ENCODE results near the gene GPR132. TPM values are rescaled to one million over a fixed set of nuclear protein-coding genes. Genes with fewer than 3 reads are reported as not detected.
A peak's percentile ranks its signal among the peaks of the same experiment; 100 is the strongest.

GPR132 gene
- total and polyA plus RNA-seq, 10 of the 15 experiments (the other 5 are each of a cell fraction or from before 2014, with no cell fraction given) = 1.9 to 49.3 (median 20.4) TPM

DNA sequence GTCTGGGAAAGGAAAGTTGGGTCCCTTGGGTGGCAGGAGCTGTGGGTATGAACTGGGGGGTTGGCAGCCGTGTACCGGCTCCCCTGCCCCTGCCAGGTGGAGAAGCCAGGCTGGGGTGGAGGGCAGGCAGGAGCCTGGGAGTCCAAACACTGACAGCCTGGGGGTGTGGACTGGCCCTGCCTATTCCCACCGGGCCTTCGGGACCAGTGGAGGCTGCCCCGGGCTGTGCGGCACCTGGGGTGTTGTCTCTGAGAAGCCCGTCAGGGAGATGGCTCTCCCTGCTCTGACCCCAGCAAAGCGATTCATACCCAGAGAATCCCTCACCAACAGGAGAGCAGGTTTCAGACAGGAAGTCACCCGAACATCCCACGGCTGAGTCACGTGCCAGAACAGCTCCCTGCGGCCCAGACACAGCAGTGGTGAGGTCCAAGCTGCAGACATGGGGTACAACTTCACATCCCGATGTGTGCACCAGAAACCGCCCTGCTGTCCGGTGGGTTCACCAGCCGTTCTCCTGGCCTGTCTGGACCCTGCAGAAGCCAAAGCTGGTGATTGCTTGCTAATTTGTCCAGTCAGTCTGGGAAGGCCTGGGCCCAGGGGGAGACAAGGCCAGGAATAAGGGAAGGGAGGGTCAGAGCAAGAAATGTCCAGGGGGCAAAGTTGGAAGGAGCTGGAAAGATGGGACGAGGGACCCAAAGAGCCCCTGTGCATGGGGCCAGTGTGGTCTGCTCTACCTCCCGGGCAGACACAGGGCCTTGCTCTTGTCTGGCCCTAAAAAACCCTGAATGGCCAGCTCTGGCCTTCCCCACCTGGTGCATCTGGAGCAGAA, 2.1 kb upstream of the GPR132 start (continued):
- TF ChIP-seq, protein P1, sequence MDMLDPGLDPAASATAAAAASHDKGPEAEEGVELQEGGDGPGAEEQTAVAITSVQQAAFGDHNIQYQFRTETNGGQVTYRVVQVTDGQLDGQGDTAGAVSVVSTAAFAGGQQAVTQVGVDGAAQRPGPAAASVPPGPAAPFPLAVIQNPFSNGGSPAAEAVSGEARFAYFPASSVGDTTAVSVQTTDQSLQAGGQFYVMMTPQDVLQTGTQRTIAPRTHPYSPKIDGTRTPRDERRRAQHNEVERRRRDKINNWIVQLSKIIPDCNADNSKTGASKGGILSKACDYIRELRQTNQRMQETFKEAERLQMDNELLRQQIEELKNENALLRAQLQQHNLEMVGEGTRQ (IDR thresholded peaks at IDR 0.05; ENCODE audit: borderline replicate concordance, low read depth, low read length) = peak; percentile 39; the same call in 1 of the 2 replicates
- TF ChIP-seq IRF4 (IDR thresholded peaks at IDR 0.05; ENCODE audit: low read depth, low read length) = peak; percentile 76
- no peak for TF ChIP-seq SMAD5 (IDR thresholded peaks at IDR 0.05; ENCODE audit: low read depth)
- TF ChIP-seq HDGF (IDR thresholded peaks at IDR 0.05) = no peak
- TF ChIP-seq NFXL1 (IDR thresholded peaks at IDR 0.05; ENCODE audit: borderline replicate concordance) = no peak
- TF ChIP-seq GATAD2B (conservative IDR thresholded peaks at IDR 0.05; ENCODE audit: low read depth) = no peak; the same call in 1 of the 2 replicates
- no peak for TF ChIP-seq MTA2 (IDR thresholded peaks at IDR 0.05; ENCODE audit: low read depth)
- TF ChIP-seq MEF2A (IDR thresholded peaks at IDR 0.05; ENCODE audit: insufficient read depth, low read depth, low read length) = no peak
- TF ChIP-seq, protein P2, sequence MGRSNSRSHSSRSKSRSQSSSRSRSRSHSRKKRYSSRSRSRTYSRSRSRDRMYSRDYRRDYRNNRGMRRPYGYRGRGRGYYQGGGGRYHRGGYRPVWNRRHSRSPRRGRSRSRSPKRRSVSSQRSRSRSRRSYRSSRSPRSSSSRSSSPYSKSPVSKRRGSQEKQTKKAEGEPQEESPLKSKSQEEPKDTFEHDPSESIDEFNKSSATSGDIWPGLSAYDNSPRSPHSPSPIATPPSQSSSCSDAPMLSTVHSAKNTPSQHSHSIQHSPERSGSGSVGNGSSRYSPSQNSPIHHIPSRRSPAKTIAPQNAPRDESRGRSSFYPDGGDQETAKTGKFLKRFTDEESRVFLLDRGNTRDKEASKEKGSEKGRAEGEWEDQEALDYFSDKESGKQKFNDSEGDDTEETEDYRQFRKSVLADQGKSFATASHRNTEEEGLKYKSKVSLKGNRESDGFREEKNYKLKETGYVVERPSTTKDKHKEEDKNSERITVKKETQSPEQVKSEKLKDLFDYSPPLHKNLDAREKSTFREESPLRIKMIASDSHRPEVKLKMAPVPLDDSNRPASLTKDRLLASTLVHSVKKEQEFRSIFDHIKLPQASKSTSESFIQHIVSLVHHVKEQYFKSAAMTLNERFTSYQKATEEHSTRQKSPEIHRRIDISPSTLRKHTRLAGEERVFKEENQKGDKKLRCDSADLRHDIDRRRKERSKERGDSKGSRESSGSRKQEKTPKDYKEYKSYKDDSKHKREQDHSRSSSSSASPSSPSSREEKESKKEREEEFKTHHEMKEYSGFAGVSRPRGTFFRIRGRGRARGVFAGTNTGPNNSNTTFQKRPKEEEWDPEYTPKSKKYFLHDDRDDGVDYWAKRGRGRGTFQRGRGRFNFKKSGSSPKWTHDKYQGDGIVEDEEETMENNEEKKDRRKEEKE (IDR thresholded peaks at IDR 0.05) = no peak
- no peak for TF ChIP-seq SREBF2 (IDR thresholded peaks at IDR 0.05; ENCODE audit: low read length)
- TF ChIP-seq NFYB (IDR thresholded peaks at IDR 0.05; ENCODE audit: insufficient read depth, low read depth, low read length) = no peak
- TF ChIP-seq, protein P3, sequence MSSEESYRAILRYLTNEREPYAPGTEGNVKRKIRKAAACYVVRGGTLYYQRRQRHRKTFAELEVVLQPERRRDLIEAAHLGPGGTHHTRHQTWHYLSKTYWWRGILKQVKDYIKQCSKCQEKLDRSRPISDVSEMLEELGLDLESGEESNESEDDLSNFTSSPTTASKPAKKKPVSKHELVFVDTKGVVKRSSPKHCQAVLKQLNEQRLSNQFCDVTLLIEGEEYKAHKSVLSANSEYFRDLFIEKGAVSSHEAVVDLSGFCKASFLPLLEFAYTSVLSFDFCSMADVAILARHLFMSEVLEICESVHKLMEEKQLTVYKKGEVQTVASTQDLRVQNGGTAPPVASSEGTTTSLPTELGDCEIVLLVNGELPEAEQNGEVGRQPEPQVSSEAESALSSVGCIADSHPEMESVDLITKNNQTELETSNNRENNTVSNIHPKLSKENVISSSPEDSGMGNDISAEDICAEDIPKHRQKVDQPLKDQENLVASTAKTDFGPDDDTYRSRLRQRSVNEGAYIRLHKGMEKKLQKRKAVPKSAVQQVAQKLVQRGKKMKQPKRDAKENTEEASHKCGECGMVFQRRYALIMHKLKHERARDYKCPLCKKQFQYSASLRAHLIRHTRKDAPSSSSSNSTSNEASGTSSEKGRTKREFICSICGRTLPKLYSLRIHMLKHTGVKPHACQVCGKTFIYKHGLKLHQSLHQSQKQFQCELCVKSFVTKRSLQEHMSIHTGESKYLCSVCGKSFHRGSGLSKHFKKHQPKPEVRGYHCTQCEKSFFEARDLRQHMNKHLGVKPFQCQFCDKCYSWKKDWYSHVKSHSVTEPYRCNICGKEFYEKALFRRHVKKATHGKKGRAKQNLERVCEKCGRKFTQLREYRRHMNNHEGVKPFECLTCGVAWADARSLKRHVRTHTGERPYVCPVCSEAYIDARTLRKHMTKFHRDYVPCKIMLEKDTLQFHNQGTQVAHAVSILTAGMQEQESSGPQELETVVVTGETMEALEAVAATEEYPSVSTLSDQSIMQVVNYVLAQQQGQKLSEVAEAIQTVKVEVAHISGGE (CRISPR knock-in tag; IDR thresholded peaks at IDR 0.05) = no peak
- no peak for TF ChIP-seq NFYA (IDR thresholded peaks at IDR 0.05; ENCODE audit: borderline replicate concordance, low read depth, low read length)
- peak; percentile 16 for TF ChIP-seq SP1 (IDR thresholded peaks at IDR 0.05; ENCODE audit: low read depth, low read length)
- TF ChIP-seq SPI1 (IDR thresholded peaks at IDR 0.05; ENCODE audit: borderline replicate concordance, insufficient read depth, low read depth, low read length) = peak; percentile 48; the same call in 1 of the 2 replicates
- TF ChIP-seq, protein P4, sequence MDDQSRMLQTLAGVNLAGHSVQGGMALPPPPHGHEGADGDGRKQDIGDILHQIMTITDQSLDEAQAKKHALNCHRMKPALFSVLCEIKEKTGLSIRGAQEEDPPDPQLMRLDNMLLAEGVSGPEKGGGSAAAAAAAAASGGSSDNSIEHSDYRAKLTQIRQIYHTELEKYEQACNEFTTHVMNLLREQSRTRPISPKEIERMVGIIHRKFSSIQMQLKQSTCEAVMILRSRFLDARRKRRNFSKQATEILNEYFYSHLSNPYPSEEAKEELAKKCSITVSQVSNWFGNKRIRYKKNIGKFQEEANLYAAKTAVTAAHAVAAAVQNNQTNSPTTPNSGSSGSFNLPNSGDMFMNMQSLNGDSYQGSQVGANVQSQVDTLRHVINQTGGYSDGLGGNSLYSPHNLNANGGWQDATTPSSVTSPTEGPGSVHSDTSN (IDR thresholded peaks at IDR 0.05; ENCODE audit: insufficient replicate concordance, low read depth, low read length) = no peak
- no peak for TF ChIP-seq FOXM1 (IDR thresholded peaks at IDR 0.05; ENCODE audit: low read depth, low read length)
- TF ChIP-seq, protein P5, sequence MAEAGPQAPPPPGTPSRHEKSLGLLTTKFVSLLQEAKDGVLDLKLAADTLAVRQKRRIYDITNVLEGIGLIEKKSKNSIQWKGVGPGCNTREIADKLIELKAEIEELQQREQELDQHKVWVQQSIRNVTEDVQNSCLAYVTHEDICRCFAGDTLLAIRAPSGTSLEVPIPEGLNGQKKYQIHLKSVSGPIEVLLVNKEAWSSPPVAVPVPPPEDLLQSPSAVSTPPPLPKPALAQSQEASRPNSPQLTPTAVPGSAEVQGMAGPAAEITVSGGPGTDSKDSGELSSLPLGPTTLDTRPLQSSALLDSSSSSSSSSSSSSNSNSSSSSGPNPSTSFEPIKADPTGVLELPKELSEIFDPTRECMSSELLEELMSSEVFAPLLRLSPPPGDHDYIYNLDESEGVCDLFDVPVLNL (IDR thresholded peaks at IDR 0.05; ENCODE audit: low read depth, low read length) = no peak
- no peak for TF ChIP-seq ETV6 (conservative IDR thresholded peaks at IDR 0.05 in 1 of 2, IDR thresholded peaks at IDR 0.05 in 1 of 2; ENCODE audit: borderline replicate concordance in 1 of 2, low read depth in 1 of 2)
